OCI-LY3 (cell line): ENCODE results near the gene SH3GL3.

ENCODE experiments used
- EZH2phosphoT487 ChIP-seq: fragments of 200-600 bp; shearing (Covaris generic); IDR thresholded peaks from 2 replicates; pipeline ENCODE4 v1.6.1; 2018; ENCODE audit warnings: antibody characterized with exemption, mixed run types, low read depth
- TF ChIP-seq, protein P1 (sequence below): fragments of 200-600, 300-600 bp; sonication (generic); IDR thresholded peaks from 2 replicates; pipeline ENCODE4 v1.5.1; 2014; ENCODE audit warnings: antibody characterized with exemption, low read length, low read depth

- TF ChIP-seq, protein P1, sequence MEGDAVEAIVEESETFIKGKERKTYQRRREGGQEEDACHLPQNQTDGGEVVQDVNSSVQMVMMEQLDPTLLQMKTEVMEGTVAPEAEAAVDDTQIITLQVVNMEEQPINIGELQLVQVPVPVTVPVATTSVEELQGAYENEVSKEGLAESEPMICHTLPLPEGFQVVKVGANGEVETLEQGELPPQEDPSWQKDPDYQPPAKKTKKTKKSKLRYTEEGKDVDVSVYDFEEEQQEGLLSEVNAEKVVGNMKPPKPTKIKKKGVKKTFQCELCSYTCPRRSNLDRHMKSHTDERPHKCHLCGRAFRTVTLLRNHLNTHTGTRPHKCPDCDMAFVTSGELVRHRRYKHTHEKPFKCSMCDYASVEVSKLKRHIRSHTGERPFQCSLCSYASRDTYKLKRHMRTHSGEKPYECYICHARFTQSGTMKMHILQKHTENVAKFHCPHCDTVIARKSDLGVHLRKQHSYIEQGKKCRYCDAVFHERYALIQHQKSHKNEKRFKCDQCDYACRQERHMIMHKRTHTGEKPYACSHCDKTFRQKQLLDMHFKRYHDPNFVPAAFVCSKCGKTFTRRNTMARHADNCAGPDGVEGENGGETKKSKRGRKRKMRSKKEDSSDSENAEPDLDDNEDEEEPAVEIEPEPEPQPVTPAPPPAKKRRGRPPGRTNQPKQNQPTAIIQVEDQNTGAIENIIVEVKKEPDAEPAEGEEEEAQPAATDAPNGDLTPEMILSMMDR = no peak
- no peak for TF ChIP-seq EZH2phosphoT487
These were observed 205.6 kb downstream of the SH3GL3 start for GRCh38 chr15:83652626-83653204.
